Activated CD4-positive, alpha-beta T cell treated with anti-CD3 and anti-CD28 coated beads, Interleukin-2, amount 10 ng/mL, durations not matched to agents 24 days and 14 days (primary cell): ENCODE measurements around the gene KRT2. TPM values are rescaled to one million over a fixed set of nuclear protein-coding genes. Genes with fewer than 3 reads are reported as not detected.

ENCODE experiments used
- DNase-seq: peaks from one replicate; pipeline ENCODE4 v3.0.0; 2022
- H3K27ac Mint-ChIP-seq: one replicate; pipeline ENCODE4 v1.8.0; 2022; ENCODE audit warnings: mild to moderate bottlenecking, mixed read lengths
- H3K27me3 Mint-ChIP-seq: one replicate; pipeline ENCODE4 v1.8.0; 2022; ENCODE audit warnings: mixed read lengths
- H3K36me3 Mint-ChIP-seq: one replicate; pipeline ENCODE4 v1.8.0; 2022; ENCODE audit warnings: low read depth, mild to moderate bottlenecking, mixed read lengths
- H3K4me1 Mint-ChIP-seq: one replicate; pipeline ENCODE4 v1.8.0; 2021; ENCODE audit warnings: mixed read lengths
- H3K4me3 Mint-ChIP-seq: one replicate; pipeline ENCODE4 v1.8.0; 2022; ENCODE audit warnings: mild to moderate bottlenecking, moderate library complexity, mixed read lengths
- H3K9me3 Mint-ChIP-seq: one replicate; pipeline ENCODE4 v1.8.0; 2021; ENCODE audit warnings: mixed read lengths
- intact Hi-C: fragments of 100-400 bp; cut with micrococcal nuclease; formaldehyde crosslinking; loops from one replicate; pipeline ENCODE4 v1.15.1; 2023
- total RNA-seq: library from RNA; stranded (reverse); gene quantifications from 2 replicates; pipeline ENCODE4 v1.2.3, GENCODE V29; 2022

The KRT2 gene
- total RNA-seq, 1 donor from 2014 or later, result not detected

GRCh38 chr12:52606096-52606495 lies 45.9 kb downstream of the KRT2 start:
- intact Hi-C loops, result no loop called here
- H3K36me3 Mint-ChIP-seq, result no peaks in the 10 kb centered on the region
- DNase-seq, result no peak
- H3K9me3 Mint-ChIP-seq, result no peaks in the 10 kb centered on the region
- no peak overlapping the region for H3K4me3 Mint-ChIP-seq
- H3K27ac Mint-ChIP-seq, result no peak overlapping the region
- H3K4me1 Mint-ChIP-seq, result peaks cover 45% of the 10 kb centered on the region
- H3K27me3 Mint-ChIP-seq, result no peaks in the 10 kb centered on the region

- H3K27me3 Mint-ChIP-seq, result no peaks in the 10 kb centered on the region
- intact Hi-C loops, result no loop called here
Measured at GRCh38 chr12:52605542-52605941, 46.5 kb downstream of the KRT2 start.

GRCh38 chr12:52604859-52605258 lies 47.2 kb downstream of the KRT2 start:
- Mint-ChIP-seq H3K27ac (no peak overlapping the region), H3K27me3 (peaks cover 4% of the 10 kb centered on the region), H3K36me3 (no peaks in the 10 kb centered on the region), H3K4me3 (no peak overlapping the region), H3K4me1 (peaks cover 35% of the 10 kb centered on the region), H3K9me3 (no peaks in the 10 kb centered on the region)
- no peak for DNase-seq
- intact Hi-C loops, result no loop called here

More at GRCh38 chr12:52605542-52605941, 46.5 kb downstream of the KRT2 start:
- H3K4me1 Mint-ChIP-seq, result peaks cover 40% of the 10 kb centered on the region
- DNase-seq, result no peak
- H3K27ac Mint-ChIP-seq, result no peak overlapping the region
- H3K36me3 Mint-ChIP-seq, result no peaks in the 10 kb centered on the region
- no peaks in the 10 kb centered on the region for H3K9me3 Mint-ChIP-seq
- H3K4me3 Mint-ChIP-seq, result no peak overlapping the region

- H3K36me3 Mint-ChIP-seq, result no peaks in the 10 kb centered on the region
- intact Hi-C loops, result no loop called here
Measured at GRCh38 chr12:52603314-52603713, 48.7 kb downstream of the KRT2 start.

GRCh38 chr12:52602552-52602951 lies 49.5 kb downstream of the KRT2 start:
- Mint-ChIP-seq H3K27ac (no peak overlapping the region), H3K4me3 (no peak overlapping the region), H3K36me3 (no peaks in the 10 kb centered on the region), H3K9me3 (no peaks in the 10 kb centered on the region), H3K27me3 (peaks cover 20% of the 10 kb centered on the region), H3K4me1 (peaks cover 20% of the 10 kb centered on the region)
- DNase-seq, result no peak
- intact Hi-C loops, result no loop called here

More at GRCh38 chr12:52603314-52603713, 48.7 kb downstream of the KRT2 start:
- Mint-ChIP-seq H3K27me3 (peaks cover 15% of the 10 kb centered on the region), H3K4me3 (no peak overlapping the region), H3K9me3 (no peaks in the 10 kb centered on the region), H3K4me1 (peaks cover 24% of the 10 kb centered on the region), H3K27ac (no peak overlapping the region)
- DNase-seq, result no peak

- intact Hi-C loops, result no loop called here
- Mint-ChIP-seq H3K36me3 (no peaks in the 10 kb centered on the region), H3K4me1 (peaks cover 14% of the 10 kb centered on the region), H3K27ac (no peak overlapping the region), H3K9me3 (no peaks in the 10 kb centered on the region), H3K4me3 (no peak overlapping the region), H3K27me3 (peaks cover 20% of the 10 kb centered on the region)
- DNase-seq, result no peak
Measured at GRCh38 chr12:52601671-52602070, 50.3 kb downstream of the KRT2 start.

GRCh38 chr12:52600941-52601481 lies 51.0 kb downstream of the KRT2 start, which contains the start of gene KRT72:
TSS of gene KRT72 (minus strand) at chr12:52601463. CDS start at chr12:52601452, 11 bp downstream.
- no peaks in the 10 kb centered on the region for H3K36me3 Mint-ChIP-seq
- H3K9me3 Mint-ChIP-seq, result no peaks in the 10 kb centered on the region
- intact Hi-C loops, result no loop called here
- H3K27me3 Mint-ChIP-seq, result peaks cover 22% of the 10 kb centered on the region
- H3K4me1 Mint-ChIP-seq, result peaks cover 13% of the 10 kb centered on the region
- no peak within 1 kb of the TSS for H3K4me3 Mint-ChIP-seq
- no peak for DNase-seq
- no peak within 1 kb of the TSS for H3K27ac Mint-ChIP-seq

- H3K9me3 Mint-ChIP-seq, result no peaks in the 10 kb centered on the region
- DNase-seq, result no peak
- H3K4me1 Mint-ChIP-seq, result peaks cover 10% of the 10 kb centered on the region
- intact Hi-C loops, result no loop called here
- no peak overlapping the region for H3K4me3 Mint-ChIP-seq
- H3K27me3 Mint-ChIP-seq, result peaks cover 24% of the 10 kb centered on the region
- no peaks in the 10 kb centered on the region for H3K36me3 Mint-ChIP-seq
- H3K27ac Mint-ChIP-seq, result no peak overlapping the region
Measured at GRCh38 chr12:52600475-52600874, 51.5 kb downstream of the KRT2 start.

GRCh38 chr12:52600071-52600470 lies 51.9 kb downstream of the KRT2 start:
- no peaks in the 10 kb centered on the region for H3K9me3 Mint-ChIP-seq
- no peak overlapping the region for H3K4me3 Mint-ChIP-seq
- no peak for DNase-seq
- intact Hi-C loops, result no loop called here
- no peaks in the 10 kb centered on the region for H3K36me3 Mint-ChIP-seq
- peaks cover 7% of the 10 kb centered on the region for H3K4me1 Mint-ChIP-seq
- no peak overlapping the region for H3K27ac Mint-ChIP-seq
- H3K27me3 Mint-ChIP-seq, result peaks cover 24% of the 10 kb centered on the region

GRCh38 chr12:52598966-52599365 lies 53.0 kb downstream of the KRT2 start:
- no peaks in the 10 kb centered on the region for H3K36me3 Mint-ChIP-seq
- no peak for DNase-seq
- peaks cover 28% of the 10 kb centered on the region for H3K27me3 Mint-ChIP-seq
- no peak overlapping the region for H3K4me3 Mint-ChIP-seq
- peaks cover 4% of the 10 kb centered on the region for H3K4me1 Mint-ChIP-seq
- no peaks in the 10 kb centered on the region for H3K9me3 Mint-ChIP-seq
- H3K27ac Mint-ChIP-seq, result no peak overlapping the region
- intact Hi-C loops, result no loop called here

Other genes starting within 250 kb of the KRT2 start
- not detected in 2 replicates for gene KRT82, start 245.9 kb downstream of the KRT2 start, total RNA-seq
- not detected in 2 replicates for gene KRT75, start 217.8 kb downstream of the KRT2 start, total RNA-seq
- gene KRT6B, start 200.1 kb downstream of the KRT2 start, total RNA-seq, result not detected in 2 replicates
- not detected in 2 replicates for gene KRT6C, start 178.4 kb downstream of the KRT2 start, total RNA-seq
- not detected in 2 replicates for gene KRT6A, start 159.0 kb downstream of the KRT2 start, total RNA-seq
- gene KRT5, start 131.8 kb downstream of the KRT2 start, total RNA-seq, result not detected in 2 replicates
- not detected in 2 replicates for gene KRT71, start 99.1 kb downstream of the KRT2 start, total RNA-seq
- not detected in 2 replicates for gene KRT74, start 78.4 kb downstream of the KRT2 start, total RNA-seq
- 0.09 TPM in 1 of 2 replicates, not detected in the other for gene KRT72, start 50.7 kb downstream of the KRT2 start, total RNA-seq
- 0.09 TPM in 1 of 2 replicates, not detected in the other for gene KRT73, start 33.7 kb downstream of the KRT2 start, total RNA-seq
- gene KRT1, start 28.2 kb upstream of the KRT2 start, total RNA-seq, result not detected in 2 replicates
- not detected in 2 replicates for gene KRT77, start 51.3 kb upstream of the KRT2 start, total RNA-seq
- gene KRT76, start 125.1 kb upstream of the KRT2 start, total RNA-seq, result not detected in 2 replicates
- 0.14 TPM in 2 replicates for gene KRT3, start 143.9 kb upstream of the KRT2 start, total RNA-seq
- gene KRT4, start 161.9 kb upstream of the KRT2 start, total RNA-seq, result not detected in 2 replicates
- 0.33 TPM in 1 of 2 replicates, not detected in the other for gene KRT79, start 182.1 kb upstream of the KRT2 start, total RNA-seq
- gene KRT78, start 196.8 kb upstream of the KRT2 start, total RNA-seq, result not detected in 2 replicates